GM23338 (cell line): ENCODE data around the gene KRTAP10-6. TPM values are rescaled to one million over a fixed set of nuclear protein-coding genes. Genes with fewer than 3 reads are reported as not detected.
A peak's percentile ranks its signal among the peaks of the same experiment; 100 is the strongest.

Source experiments
- ATAC-seq: fragments of 200-7000 bp; cut with Tn5 transposase; 3 replicates; pipeline ENCODE4 v1.9.1; 2020
- DNase-seq: peaks from one replicate; pipeline ENCODE4 v3.0.0-alpha.2; 2015; ENCODE audit warnings: low spot score
- H2AFZ ChIP-seq: fragments of 200-600 bp; sonication (generic); 2 replicates; pipeline ENCODE4 v1.8.0; 2016; ENCODE audit warnings: antibody characterized with exemption, mild to moderate bottlenecking, moderate library complexity
- H3F3A ChIP-seq: fragments of 200-600 bp; sonication (generic); replicated peaks from 2 replicates; pipeline ENCODE4 v1.8.0; 2017; ENCODE audit warnings: antibody characterized with exemption, mixed run types, low read depth
- H3K27ac ChIP-seq: fragments of 200-600 bp; sonication (generic); 2 replicates; pipeline ENCODE4 v1.6.1; 2016; ENCODE audit warnings: low read depth
- H3K27me3 ChIP-seq: fragments of 200-600 bp; sonication (generic); 2 replicates; pipeline ENCODE4 v1.8.0; 2016; ENCODE audit warnings: mild to moderate bottlenecking, mixed run types, moderate library complexity; ENCODE audit not compliant: insufficient read depth
- H3K36me3 ChIP-seq: fragments of 200-600 bp; sonication (generic); 2 replicates; pipeline ENCODE4 v1.8.0; 2016; ENCODE audit warnings: mild to moderate bottlenecking; ENCODE audit not compliant: insufficient read depth
- H3K4me1 ChIP-seq: fragments of 200-600 bp; sonication (generic); 2 replicates; pipeline ENCODE4 v1.8.0; 2016; ENCODE audit warnings: mild to moderate bottlenecking, moderate library complexity; ENCODE audit not compliant: insufficient read depth
- H3K4me2 ChIP-seq: fragments of 200-600 bp; sonication (generic); 2 replicates; pipeline ENCODE4 v1.7.1; 2017; ENCODE audit warnings: mixed run types
- H3K4me3 ChIP-seq: fragments of 200-600 bp; sonication (generic); 2 replicates; pipeline ENCODE4 v1.6.1; 2016; ENCODE audit warnings: mixed run types
- H3K79me2 ChIP-seq: fragments of 200-600 bp; sonication (generic); replicated peaks from 2 replicates; pipeline ENCODE4 v1.8.0; 2017; ENCODE audit warnings: mild to moderate bottlenecking; ENCODE audit not compliant: insufficient read depth
- H3K9me2 ChIP-seq: fragments of 200-600 bp; sonication (generic); 2 replicates; pipeline ENCODE4 v1.8.0; 2017; ENCODE audit not compliant: insufficient read depth
- H4K20me1 ChIP-seq: fragments of 200-600 bp; sonication (generic); replicated peaks from 2 replicates; pipeline ENCODE4 v1.8.0; 2017; ENCODE audit warnings: mild to moderate bottlenecking; ENCODE audit not compliant: insufficient read depth
- H3K27ac Mint-ChIP-seq: 2 replicates; pipeline ENCODE4 v1.8.0; 2020; ENCODE audit warnings: inconsistent platforms, mild to moderate bottlenecking, moderate library complexity, mixed read lengths
- H3K27me3 Mint-ChIP-seq: 3 replicates; pipeline ENCODE4 v1.8.0; 2022; ENCODE audit warnings: low read depth, mild to moderate bottlenecking, moderate library complexity, mixed read lengths, inconsistent platforms; ENCODE audit not compliant: insufficient read depth, poor library complexity
- H3K36me3 Mint-ChIP-seq: 3 replicates; pipeline ENCODE4 v1.8.0; 2021; ENCODE audit warnings: low read depth, mild to moderate bottlenecking, inconsistent platforms, moderate library complexity, mixed read lengths
- H3K4me1 Mint-ChIP-seq: 3 replicates; pipeline ENCODE4 v1.8.0; 2020; ENCODE audit warnings: mild to moderate bottlenecking, inconsistent platforms, mixed read lengths
- H3K4me3 Mint-ChIP-seq: 3 replicates; pipeline ENCODE4 v1.8.0; 2021; ENCODE audit warnings: moderate library complexity, mild to moderate bottlenecking, inconsistent platforms, mixed read lengths
- H3K9me3 Mint-ChIP-seq: 3 replicates; pipeline ENCODE4 v1.8.0; 2020; ENCODE audit warnings: moderate library complexity, mild to moderate bottlenecking, inconsistent platforms, mixed read lengths
- CREB1 ChIP-seq: fragments of 250-450 bp; sonication (Bioruptor Pico); IDR thresholded peaks from 2 replicates; pipeline ENCODE4 v1.5.0; 2020; ENCODE audit warnings: low read depth, mild to moderate bottlenecking, moderate library complexity
- EZH2 ChIP-seq: fragments of 200-600 bp; sonication (generic); IDR thresholded peaks from one replicate; pipeline ENCODE4 v1.8.0; 2017; ENCODE audit warnings: antibody characterized with exemption, mild to moderate bottlenecking, low read depth; ENCODE audit not compliant: unreplicated experiment
- EZH2phosphoT487 ChIP-seq: fragments of 200-600 bp; sonication (generic); IDR thresholded peaks from one replicate; pipeline ENCODE4 v1.8.1; 2018; ENCODE audit warnings: antibody characterized with exemption; ENCODE audit not compliant: unreplicated experiment
- JUNB ChIP-seq: IDR thresholded peaks from one replicate; pipeline ENCODE4 v1.6.1; 2016; ENCODE audit warnings: antibody characterized with exemption; ENCODE audit not compliant: unreplicated experiment
- NANOG ChIP-seq: IDR thresholded peaks from 2 replicates; pipeline ENCODE4 v1.6.1; 2016; ENCODE audit warnings: antibody characterized with exemption, borderline replicate concordance
- POLR2AphosphoS5 ChIP-seq: IDR thresholded peaks from 2 replicates; pipeline ENCODE4 v1.6.1; 2016; ENCODE audit warnings: antibody characterized with exemption, low read depth
- STAT1 ChIP-seq: IDR thresholded peaks from one replicate; pipeline ENCODE4 v1.6.1; 2016; ENCODE audit warnings: antibody characterized with exemption; ENCODE audit not compliant: unreplicated experiment
- ZNF114 ChIP-seq: fragments of 250-450 bp; sonication (Bioruptor Pico); IDR thresholded peaks from 2 replicates; pipeline ENCODE4 v1.5.0; 2020; ENCODE audit warnings: mild to moderate bottlenecking, moderate library complexity
- ZNF331 ChIP-seq: fragments of 250-450 bp; sonication (Bioruptor Pico); IDR thresholded peaks from 2 replicates; pipeline ENCODE4 v1.5.0; 2020; ENCODE audit warnings: low read depth, mild to moderate bottlenecking, moderate library complexity
- polyA plus RNA-seq: library from polyadenylated mRNA; unstranded; fragments of >200 nt; fragmentation: Nextera tagmentation; extraction: Ambion mirVana; gene quantifications from 2 replicates; pipeline ENCODE4 v1.2.1, GENCODE V29; 2016
- total RNA-seq: library from RNA; depleted of rRNA; stranded (reverse); fragments of >200 nt; shearing (Covaris generic); gene quantifications from 2 replicates; pipeline ENCODE4 v1.2.3, GENCODE V29; 2014
- TF ChIP-seq, protein P1 (sequence below): IDR thresholded peaks from one replicate; pipeline ENCODE4 v1.6.1; 2018; ENCODE audit warnings: antibody characterized with exemption; ENCODE audit not compliant: unreplicated experiment
- TF ChIP-seq, protein P2 (sequence below): fragments of 250-450 bp; sonication (Bioruptor Pico); IDR thresholded peaks from 2 replicates; pipeline ENCODE4 v1.5.0; 2020; ENCODE audit warnings: mild to moderate bottlenecking, moderate library complexity
- TF ChIP-seq, protein P3 (sequence below), 2 experiments: fragments of 200-600 bp in 1 of 2; sonication (generic) in 1 of 2; conservative IDR thresholded peaks; 2 replicates each; pipeline versions ENCODE4 v1.5.1 to v1.6.1; 2016 to 2017; ENCODE audit warnings: antibody characterized with exemption in 2 of 2, low read depth in 2 of 2, mild to moderate bottlenecking in 2 of 2, moderate library complexity in 1 of 2
- TF ChIP-seq, protein P4 (sequence below): IDR thresholded peaks from 2 replicates; pipeline ENCODE4 v1.6.1; 2016; ENCODE audit warnings: antibody characterized with exemption

Gene KRTAP10-6
- total and polyA plus RNA-seq, 2 experiments from 2014 or later: not detected

DNA sequence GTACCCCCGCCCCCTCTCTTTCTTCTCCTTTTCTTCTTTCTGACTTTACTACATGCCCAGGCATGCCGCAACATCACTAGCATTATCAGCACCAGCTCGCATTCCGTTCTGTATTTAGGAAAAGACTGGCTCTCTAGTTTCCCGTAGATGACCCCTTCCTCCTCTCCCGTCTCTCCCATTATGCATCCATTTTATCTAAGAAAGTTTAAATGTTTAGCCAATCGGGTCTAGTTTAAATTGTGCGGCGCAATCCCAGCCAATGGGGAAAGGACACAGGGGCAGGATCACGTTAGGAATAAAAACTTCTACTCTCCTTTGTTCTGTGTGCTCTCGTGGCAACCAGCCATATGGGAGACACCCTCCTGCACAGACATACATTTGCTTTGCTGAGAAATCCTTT lies 5.8 kb upstream of the KRTAP10-6 start:
- Histone ChIP-seq H3K27me3 (no peaks in the 10 kb centered on the region), H3K4me3 (no peak overlapping the region), H4K20me1 (no peaks in the 10 kb centered on the region), H3K4me1 (peaks cover 18% of the 10 kb centered on the region), H3K4me2 (no peak overlapping the region), H2AFZ (no peak overlapping the region), H3F3A (0 out of 2 replicates have a peak, but pooled peaks cover 3% of the 10 kb centered on the region), H3K9me2 (no peaks in the 10 kb centered on the region), H3K36me3 (no peaks in the 10 kb centered on the region), H3K79me2 (no peaks in the 10 kb centered on the region), H3K27ac (0 out of 2 replicates have a peak overlapping the region, but pooled peaks have one; percentile 26)
- H3K9me3 Mint-ChIP-seq: peaks cover 5% of the 10 kb centered on the region; the same call in 1 of the 3 replicates
- H3K4me1 Mint-ChIP-seq: peaks cover 36% of the 10 kb centered on the region
- H3K4me3 Mint-ChIP-seq: no peak overlapping the region
- DNase-seq: peak; percentile 63
- peak; percentile 28 for ATAC-seq
- peak overlapping the region; percentile 77 for H3K27ac Mint-ChIP-seq
- H3K27me3 Mint-ChIP-seq: peaks cover 11% of the 10 kb centered on the region
- no peaks in the 10 kb centered on the region for H3K36me3 Mint-ChIP-seq
- TF ChIP-seq NANOG: no peak
- no peak for TF ChIP-seq JUNB
- TF ChIP-seq EZH2: no peak
- TF ChIP-seq, protein P1, sequence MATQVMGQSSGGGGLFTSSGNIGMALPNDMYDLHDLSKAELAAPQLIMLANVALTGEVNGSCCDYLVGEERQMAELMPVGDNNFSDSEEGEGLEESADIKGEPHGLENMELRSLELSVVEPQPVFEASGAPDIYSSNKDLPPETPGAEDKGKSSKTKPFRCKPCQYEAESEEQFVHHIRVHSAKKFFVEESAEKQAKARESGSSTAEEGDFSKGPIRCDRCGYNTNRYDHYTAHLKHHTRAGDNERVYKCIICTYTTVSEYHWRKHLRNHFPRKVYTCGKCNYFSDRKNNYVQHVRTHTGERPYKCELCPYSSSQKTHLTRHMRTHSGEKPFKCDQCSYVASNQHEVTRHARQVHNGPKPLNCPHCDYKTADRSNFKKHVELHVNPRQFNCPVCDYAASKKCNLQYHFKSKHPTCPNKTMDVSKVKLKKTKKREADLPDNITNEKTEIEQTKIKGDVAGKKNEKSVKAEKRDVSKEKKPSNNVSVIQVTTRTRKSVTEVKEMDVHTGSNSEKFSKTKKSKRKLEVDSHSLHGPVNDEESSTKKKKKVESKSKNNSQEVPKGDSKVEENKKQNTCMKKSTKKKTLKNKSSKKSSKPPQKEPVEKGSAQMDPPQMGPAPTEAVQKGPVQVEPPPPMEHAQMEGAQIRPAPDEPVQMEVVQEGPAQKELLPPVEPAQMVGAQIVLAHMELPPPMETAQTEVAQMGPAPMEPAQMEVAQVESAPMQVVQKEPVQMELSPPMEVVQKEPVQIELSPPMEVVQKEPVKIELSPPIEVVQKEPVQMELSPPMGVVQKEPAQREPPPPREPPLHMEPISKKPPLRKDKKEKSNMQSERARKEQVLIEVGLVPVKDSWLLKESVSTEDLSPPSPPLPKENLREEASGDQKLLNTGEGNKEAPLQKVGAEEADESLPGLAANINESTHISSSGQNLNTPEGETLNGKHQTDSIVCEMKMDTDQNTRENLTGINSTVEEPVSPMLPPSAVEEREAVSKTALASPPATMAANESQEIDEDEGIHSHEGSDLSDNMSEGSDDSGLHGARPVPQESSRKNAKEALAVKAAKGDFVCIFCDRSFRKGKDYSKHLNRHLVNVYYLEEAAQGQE: no peak
- no peak for TF ChIP-seq POLR2AphosphoS5
- TF ChIP-seq CREB1 (CRISPR knock-in tag): no peak
- no peak for TF ChIP-seq STAT1
- no peak for TF ChIP-seq ZNF331 (CRISPR knock-in tag)
- TF ChIP-seq EZH2phosphoT487: no peak
- TF ChIP-seq, protein P2, sequence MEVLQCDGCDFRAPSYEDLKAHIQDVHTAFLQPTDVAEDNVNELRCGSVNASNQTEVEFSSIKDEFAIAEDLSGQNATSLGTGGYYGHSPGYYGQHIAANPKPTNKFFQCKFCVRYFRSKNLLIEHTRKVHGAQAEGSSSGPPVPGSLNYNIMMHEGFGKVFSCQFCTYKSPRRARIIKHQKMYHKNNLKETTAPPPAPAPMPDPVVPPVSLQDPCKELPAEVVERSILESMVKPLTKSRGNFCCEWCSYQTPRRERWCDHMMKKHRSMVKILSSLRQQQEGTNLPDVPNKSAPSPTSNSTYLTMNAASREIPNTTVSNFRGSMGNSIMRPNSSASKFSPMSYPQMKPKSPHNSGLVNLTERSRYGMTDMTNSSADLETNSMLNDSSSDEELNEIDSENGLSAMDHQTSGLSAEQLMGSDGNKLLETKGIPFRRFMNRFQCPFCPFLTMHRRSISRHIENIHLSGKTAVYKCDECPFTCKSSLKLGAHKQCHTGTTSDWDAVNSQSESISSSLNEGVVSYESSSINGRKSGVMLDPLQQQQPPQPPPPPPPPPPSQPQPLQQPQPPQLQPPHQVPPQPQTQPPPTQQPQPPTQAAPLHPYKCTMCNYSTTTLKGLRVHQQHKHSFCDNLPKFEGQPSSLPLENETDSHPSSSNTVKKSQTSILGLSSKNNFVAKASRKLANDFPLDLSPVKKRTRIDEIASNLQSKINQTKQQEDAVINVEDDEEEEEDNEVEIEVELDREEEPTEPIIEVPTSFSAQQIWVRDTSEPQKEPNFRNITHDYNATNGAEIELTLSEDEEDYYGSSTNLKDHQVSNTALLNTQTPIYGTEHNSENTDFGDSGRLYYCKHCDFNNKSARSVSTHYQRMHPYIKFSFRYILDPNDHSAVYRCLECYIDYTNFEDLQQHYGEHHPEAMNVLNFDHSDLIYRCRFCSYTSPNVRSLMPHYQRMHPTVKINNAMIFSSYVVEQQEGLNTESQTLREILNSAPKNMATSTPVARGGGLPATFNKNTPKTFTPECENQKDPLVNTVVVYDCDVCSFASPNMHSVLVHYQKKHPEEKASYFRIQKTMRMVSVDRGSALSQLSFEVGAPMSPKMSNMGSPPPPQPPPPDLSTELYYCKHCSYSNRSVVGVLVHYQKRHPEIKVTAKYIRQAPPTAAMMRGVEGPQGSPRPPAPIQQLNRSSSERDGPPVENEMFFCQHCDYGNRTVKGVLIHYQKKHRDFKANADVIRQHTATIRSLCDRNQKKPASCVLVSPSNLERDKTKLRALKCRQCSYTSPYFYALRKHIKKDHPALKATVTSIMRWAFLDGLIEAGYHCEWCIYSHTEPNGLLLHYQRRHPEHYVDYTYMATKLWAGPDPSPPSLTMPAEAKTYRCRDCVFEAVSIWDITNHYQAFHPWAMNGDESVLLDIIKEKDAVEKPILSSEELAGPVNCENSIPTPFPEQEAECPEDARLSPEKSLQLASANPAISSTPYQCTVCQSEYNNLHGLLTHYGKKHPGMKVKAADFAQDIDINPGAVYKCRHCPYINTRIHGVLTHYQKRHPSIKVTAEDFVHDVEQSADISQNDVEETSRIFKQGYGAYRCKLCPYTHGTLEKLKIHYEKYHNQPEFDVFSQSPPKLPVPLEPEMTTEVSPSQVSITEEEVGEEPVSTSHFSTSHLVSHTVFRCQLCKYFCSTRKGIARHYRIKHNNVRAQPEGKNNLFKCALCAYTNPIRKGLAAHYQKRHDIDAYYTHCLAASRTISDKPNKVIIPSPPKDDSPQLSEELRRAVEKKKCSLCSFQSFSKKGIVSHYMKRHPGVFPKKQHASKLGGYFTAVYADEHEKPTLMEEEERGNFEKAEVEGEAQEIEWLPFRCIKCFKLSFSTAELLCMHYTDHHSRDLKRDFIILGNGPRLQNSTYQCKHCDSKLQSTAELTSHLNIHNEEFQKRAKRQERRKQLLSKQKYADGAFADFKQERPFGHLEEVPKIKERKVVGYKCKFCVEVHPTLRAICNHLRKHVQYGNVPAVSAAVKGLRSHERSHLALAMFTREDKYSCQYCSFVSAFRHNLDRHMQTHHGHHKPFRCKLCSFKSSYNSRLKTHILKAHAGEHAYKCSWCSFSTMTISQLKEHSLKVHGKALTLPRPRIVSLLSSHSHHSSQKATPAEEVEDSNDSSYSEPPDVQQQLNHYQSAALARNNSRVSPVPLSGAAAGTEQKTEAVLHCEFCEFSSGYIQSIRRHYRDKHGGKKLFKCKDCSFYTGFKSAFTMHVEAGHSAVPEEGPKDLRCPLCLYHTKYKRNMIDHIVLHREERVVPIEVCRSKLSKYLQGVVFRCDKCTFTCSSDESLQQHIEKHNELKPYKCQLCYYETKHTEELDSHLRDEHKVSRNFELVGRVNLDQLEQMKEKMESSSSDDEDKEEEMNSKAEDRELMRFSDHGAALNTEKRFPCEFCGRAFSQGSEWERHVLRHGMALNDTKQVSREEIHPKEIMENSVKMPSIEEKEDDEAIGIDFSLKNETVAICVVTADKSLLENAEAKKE (CRISPR knock-in tag): no peak
- TF ChIP-seq ZNF114 (CRISPR knock-in tag): no peak
- TF ChIP-seq, protein P3, sequence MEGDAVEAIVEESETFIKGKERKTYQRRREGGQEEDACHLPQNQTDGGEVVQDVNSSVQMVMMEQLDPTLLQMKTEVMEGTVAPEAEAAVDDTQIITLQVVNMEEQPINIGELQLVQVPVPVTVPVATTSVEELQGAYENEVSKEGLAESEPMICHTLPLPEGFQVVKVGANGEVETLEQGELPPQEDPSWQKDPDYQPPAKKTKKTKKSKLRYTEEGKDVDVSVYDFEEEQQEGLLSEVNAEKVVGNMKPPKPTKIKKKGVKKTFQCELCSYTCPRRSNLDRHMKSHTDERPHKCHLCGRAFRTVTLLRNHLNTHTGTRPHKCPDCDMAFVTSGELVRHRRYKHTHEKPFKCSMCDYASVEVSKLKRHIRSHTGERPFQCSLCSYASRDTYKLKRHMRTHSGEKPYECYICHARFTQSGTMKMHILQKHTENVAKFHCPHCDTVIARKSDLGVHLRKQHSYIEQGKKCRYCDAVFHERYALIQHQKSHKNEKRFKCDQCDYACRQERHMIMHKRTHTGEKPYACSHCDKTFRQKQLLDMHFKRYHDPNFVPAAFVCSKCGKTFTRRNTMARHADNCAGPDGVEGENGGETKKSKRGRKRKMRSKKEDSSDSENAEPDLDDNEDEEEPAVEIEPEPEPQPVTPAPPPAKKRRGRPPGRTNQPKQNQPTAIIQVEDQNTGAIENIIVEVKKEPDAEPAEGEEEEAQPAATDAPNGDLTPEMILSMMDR (conservative IDR thresholded peaks at IDR 0.05; ENCODE audit: low read depth in 2 of 2): no peak
- TF ChIP-seq, protein P4, sequence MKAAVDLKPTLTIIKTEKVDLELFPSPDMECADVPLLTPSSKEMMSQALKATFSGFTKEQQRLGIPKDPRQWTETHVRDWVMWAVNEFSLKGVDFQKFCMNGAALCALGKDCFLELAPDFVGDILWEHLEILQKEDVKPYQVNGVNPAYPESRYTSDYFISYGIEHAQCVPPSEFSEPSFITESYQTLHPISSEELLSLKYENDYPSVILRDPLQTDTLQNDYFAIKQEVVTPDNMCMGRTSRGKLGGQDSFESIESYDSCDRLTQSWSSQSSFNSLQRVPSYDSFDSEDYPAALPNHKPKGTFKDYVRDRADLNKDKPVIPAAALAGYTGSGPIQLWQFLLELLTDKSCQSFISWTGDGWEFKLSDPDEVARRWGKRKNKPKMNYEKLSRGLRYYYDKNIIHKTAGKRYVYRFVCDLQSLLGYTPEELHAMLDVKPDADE: no peak
